HCT116 (cell line): ENCODE measurements around the gene PCGF2. TPM values are rescaled to one million over a fixed set of nuclear protein-coding genes. Genes with fewer than 3 reads are reported as not detected.

Source experiments
- ATAC-seq: fragments of 200-7000 bp; cut with Tn5 transposase; 2 replicates; pipeline ENCODE4 v1.9.1; 2020; ENCODE audit warnings: mild to moderate bottlenecking, moderate library complexity
- BruUV-seq: library from RNA; stranded (reverse); fragments of 400-500 nt; replicated peaks from 2 replicates; lab custom pipeline; 2021; lab: Mats Ljungman, UMichigan
- CTCF ChIA-PET: fragments of 300-600 bp; sonication (Branson Sonifier 250); formaldehyde crosslinking; loops from one replicate; lab custom pipeline; 2021; ENCODE audit warnings: antibody characterized with exemption; lab: Charles Lee
- POLR2A ChIA-PET: fragments of 300-600, 350-600 bp; sonication (Branson Sonifier 250); formaldehyde crosslinking; loops from one replicate; lab custom pipeline; 2021; ENCODE audit warnings: antibody characterized with exemption; lab: Charles Lee
- RAD21 ChIA-PET, 2 experiments: fragments of 300-600 bp; sonication (Branson Sonifier 250); formaldehyde crosslinking; loops; one replicate each; lab custom pipeline; 2023; ENCODE audit warnings: low total read pairs in 2 of 2; ENCODE audit not compliant: uncharacterized antibody in 2 of 2, unreplicated experiment in 2 of 2, low non-redundant PET in 1 of 2; lab: Charles Lee
- DNase-seq: peaks from one replicate; pipeline ENCODE4 v3.0.0-alpha.2; 2010; ENCODE audit warnings: low read depth, low spot score
- H2AFZ ChIP-seq: fragments of 200-600 bp; shearing (Covaris generic), sonication (generic); 2 replicates; pipeline ENCODE4 v1.6.1; 2017; ENCODE audit warnings: low read depth, mixed run types, mixed read lengths, antibody characterized with exemption, low read length; ENCODE audit not compliant: poor library complexity, severe bottlenecking
- H3K27ac ChIP-seq: 2 replicates; pipeline ENCODE4 v1.5.1; 2012; ENCODE audit warnings: low read depth, low read length
- H3K27me3 ChIP-seq: fragments of 200-600 bp; sonication (generic); 2 replicates; pipeline ENCODE4 v1.6.1; 2016; ENCODE audit warnings: mixed run types, low read length, mixed read lengths; ENCODE audit not compliant: insufficient read depth
- H3K36me3 ChIP-seq, 2 experiments: fragments of 200-500 bp in 1 of 2; fragments of 200-600 bp in 1 of 2; sonication (Bioruptor generic) in 1 of 2; sonication (generic) in 1 of 2; 2 replicates each; pipeline versions ENCODE4 v1.5.1 to v1.6.1; 2014 to 2016; ENCODE audit warnings: low read length in 2 of 2, inconsistent platforms in 1 of 2, mixed read lengths in 1 of 2, mixed run types in 1 of 2; ENCODE audit not compliant: insufficient read depth in 2 of 2, control insufficient read depth in 1 of 2
- H3K4me1 ChIP-seq, 2 experiments: fragments of 200-600 bp in 1 of 2; sonication (generic) in 1 of 2; 2 replicates each; pipeline versions ENCODE4 v1.5.1 to v1.6.1; 2012 to 2017; ENCODE audit warnings: low read length in 2 of 2, inconsistent platforms in 1 of 2, mild to moderate bottlenecking in 1 of 2, mixed read lengths in 1 of 2, mixed run types in 1 of 2, moderate library complexity in 1 of 2; ENCODE audit not compliant: insufficient read depth in 2 of 2, control insufficient read depth in 1 of 2
- H3K4me2 ChIP-seq: fragments of 200-600 bp; sonication (generic); 2 replicates; pipeline ENCODE4 v1.6.1; 2017; ENCODE audit warnings: mixed run types, low read length, mixed read lengths
- H3K4me3 ChIP-seq, 2 experiments: fragments of 200-600 bp in 1 of 2; sonication (generic) in 1 of 2; replicated peaks in 1 of 2; 2 replicates each; pipeline ENCODE4 v1.5.1; 2011 to 2016; ENCODE audit warnings: low read length in 2 of 2, control low read depth in 1 of 2, low read depth in 1 of 2, mild to moderate bottlenecking in 1 of 2, mixed read lengths in 1 of 2, mixed run types in 1 of 2
- H3K79me2 ChIP-seq: fragments of 200-600 bp; sonication (generic); 2 replicates; pipeline ENCODE4 v1.6.1; 2017; ENCODE audit warnings: mild to moderate bottlenecking, mixed run types, low read length, moderate library complexity, mixed read lengths; ENCODE audit not compliant: insufficient read depth
- H3K9ac ChIP-seq: fragments of 200-600 bp; sonication (generic); 2 replicates; pipeline ENCODE4 v1.6.1; 2016; ENCODE audit warnings: low read length, mixed read lengths
- H3K9me2 ChIP-seq: fragments of 200-600 bp; sonication (generic), shearing (Covaris generic); 2 replicates; pipeline ENCODE4 v1.6.1; 2017; ENCODE audit warnings: mixed run types, mild to moderate bottlenecking, moderate library complexity; ENCODE audit not compliant: insufficient read depth
- H3K9me3 ChIP-seq, 2 experiments: fragments of 200-500 bp in 1 of 2; fragments of 200-600 bp in 1 of 2; sonication (Bioruptor generic) in 1 of 2; sonication (generic) in 1 of 2; 2 replicates each; pipeline ENCODE4 v1.6.1; 2014 to 2017; ENCODE audit warnings: low read length in 2 of 2, mixed read lengths in 2 of 2, inconsistent platforms in 1 of 2, low read depth in 1 of 2, mild to moderate bottlenecking in 1 of 2, mixed run types in 1 of 2, moderate library complexity in 1 of 2; ENCODE audit not compliant: control insufficient read depth in 1 of 2, insufficient read depth in 1 of 2
- H4K20me1 ChIP-seq: fragments of 200-600 bp; sonication (generic), shearing (Covaris generic); 2 replicates; pipeline ENCODE4 v1.6.1; 2017; ENCODE audit warnings: mixed run types, mild to moderate bottlenecking, moderate library complexity; ENCODE audit not compliant: insufficient read depth
- CBX3 ChIP-seq: IDR thresholded peaks from 2 replicates; pipeline ENCODE4 v1.6.1; 2012; ENCODE audit warnings: low read depth
- CEBPB ChIP-seq: IDR thresholded peaks from 2 replicates; pipeline ENCODE4 v1.6.1; 2012; ENCODE audit warnings: low read depth
- EZH2phosphoT487 ChIP-seq: fragments of 200-600 bp; IDR thresholded peaks from 2 replicates; pipeline ENCODE4 v1.6.1; 2018; ENCODE audit warnings: antibody characterized with exemption, borderline replicate concordance
- POLR2AphosphoS5 ChIP-seq: IDR thresholded peaks from 2 replicates; pipeline ENCODE4 v1.6.1; 2011; ENCODE audit warnings: mild to moderate bottlenecking, low read depth, low read length, moderate library complexity
- SIN3A ChIP-seq: IDR thresholded peaks from 2 replicates; pipeline ENCODE4 v1.6.1; 2012; ENCODE audit warnings: low read depth
- SP1 ChIP-seq: IDR thresholded peaks from 2 replicates; pipeline ENCODE4 v1.6.1; 2012; ENCODE audit warnings: low read depth
- SRF ChIP-seq: IDR thresholded peaks from 2 replicates; pipeline ENCODE4 v1.6.1; 2012; ENCODE audit warnings: low read depth
- TCF7L2 ChIP-seq: IDR thresholded peaks from 2 replicates; pipeline ENCODE4 v1.7.0; 2011; ENCODE audit warnings: borderline replicate concordance, inconsistent platforms; ENCODE audit not compliant: insufficient read depth, insufficient read length; ENCODE audit errors: extremely low read depth
- intact Hi-C: fragments of 100-400 bp; cut with micrococcal nuclease; formaldehyde crosslinking; loops from 2 replicates; pipeline ENCODE4 v1.10.0; 2022
- total RNA-seq: library from RNA; stranded (reverse); gene quantifications from one replicate; pipeline ENCODE4 v1.2.1, GENCODE V29; 2021; ENCODE audit not compliant: unreplicated experiment
- TF ChIP-seq, protein P1 (sequence below): IDR thresholded peaks from 2 replicates; pipeline ENCODE4 v1.6.1; 2012
- TF ChIP-seq, protein P2 (sequence below): IDR thresholded peaks from 2 replicates; pipeline ENCODE4 v1.6.1; 2011; ENCODE audit warnings: mild to moderate bottlenecking, low read length, moderate library complexity; ENCODE audit not compliant: insufficient replicate concordance; ENCODE audit errors: extremely low read depth
- TF ChIP-seq, protein P3 (sequence below), 3 experiments: fragments of 200-600 bp in 1 of 3; sonication (generic) in 1 of 3; IDR thresholded peaks in 2 of 3; conservative IDR thresholded peaks in 1 of 3; 2 replicates each; pipeline ENCODE4 v1.5.1; 2012 to 2017; ENCODE audit warnings: low read depth in 2 of 3, low read length in 2 of 3, antibody characterized with exemption in 1 of 3, borderline replicate concordance in 1 of 3, control low read depth in 1 of 3, mild to moderate bottlenecking in 1 of 3, mixed read lengths in 1 of 3, mixed run types in 1 of 3, moderate library complexity in 1 of 3; ENCODE audit not compliant: insufficient read depth in 1 of 3
- TF ChIP-seq, protein P4 (sequence below): IDR thresholded peaks from 2 replicates; pipeline ENCODE4 v1.6.1; 2012

PCGF2 gene
- total RNA-seq, 1 experiment from 2014 or later, result 64.6 TPM

DNA sequence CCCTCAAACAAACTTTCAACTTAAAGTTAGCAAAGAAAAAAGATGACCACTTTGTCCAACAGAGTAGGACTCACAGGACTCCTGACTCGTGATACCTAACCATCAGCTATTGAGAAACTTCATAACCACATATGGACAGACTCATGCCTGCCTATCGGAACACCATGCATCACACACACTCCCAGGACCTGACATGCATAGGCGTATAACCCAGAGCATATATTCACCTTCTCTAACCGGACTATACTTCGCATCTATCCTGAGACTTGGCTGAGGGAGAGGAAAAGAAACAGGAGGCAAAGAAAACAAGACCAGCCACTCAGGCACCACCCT, 49.0 kb upstream of the PCGF2 start:
- CTCF ChIA-PET, result no interaction called here
- Histone ChIP-seq H3K9ac (no peak overlapping the region), H3K4me3 (no peak overlapping the region), H3K4me2 (no peak overlapping the region; the same call in 1 of the 2 replicates), H3K9me3 (no peaks in the 10 kb centered on the region), H3K27ac (no peak overlapping the region), H3K4me1 (peaks cover 11 to 20% of the 10 kb centered on the region in 2 experiments), H3K9me2 (no peaks in the 10 kb centered on the region), H3K79me2 (peaks cover 57% of the 10 kb centered on the region), H3K27me3 (no peaks in the 10 kb centered on the region), H3K36me3 (peaks cover 4 to 17% of the 10 kb centered on the region in 2 experiments; a peak in 3 of 4 replicates), H4K20me1 (no peaks in the 10 kb centered on the region), H2AFZ (no peak overlapping the region)
- POLR2A ChIA-PET, result interaction anchor here (1.1 kb wide), 1 partner anchor 45 kb away, joined by 3 read pairs; the partner anchor contains the start of gene PSMB3
- intact Hi-C loops, result loop anchor here (5.0 kb wide), 1 partner anchor 45 kb away; the partner anchor contains the start of gene PSMB3
- TF ChIP-seq POLR2AphosphoS5, result no peak
- TF ChIP-seq SIN3A, result no peak
- TF ChIP-seq CBX3, result no peak
- no peak for TF ChIP-seq SRF
- TF ChIP-seq, protein P1, sequence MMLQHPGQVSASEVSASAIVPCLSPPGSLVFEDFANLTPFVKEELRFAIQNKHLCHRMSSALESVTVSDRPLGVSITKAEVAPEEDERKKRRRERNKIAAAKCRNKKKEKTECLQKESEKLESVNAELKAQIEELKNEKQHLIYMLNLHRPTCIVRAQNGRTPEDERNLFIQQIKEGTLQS, result no peak
- TF ChIP-seq, protein P2, sequence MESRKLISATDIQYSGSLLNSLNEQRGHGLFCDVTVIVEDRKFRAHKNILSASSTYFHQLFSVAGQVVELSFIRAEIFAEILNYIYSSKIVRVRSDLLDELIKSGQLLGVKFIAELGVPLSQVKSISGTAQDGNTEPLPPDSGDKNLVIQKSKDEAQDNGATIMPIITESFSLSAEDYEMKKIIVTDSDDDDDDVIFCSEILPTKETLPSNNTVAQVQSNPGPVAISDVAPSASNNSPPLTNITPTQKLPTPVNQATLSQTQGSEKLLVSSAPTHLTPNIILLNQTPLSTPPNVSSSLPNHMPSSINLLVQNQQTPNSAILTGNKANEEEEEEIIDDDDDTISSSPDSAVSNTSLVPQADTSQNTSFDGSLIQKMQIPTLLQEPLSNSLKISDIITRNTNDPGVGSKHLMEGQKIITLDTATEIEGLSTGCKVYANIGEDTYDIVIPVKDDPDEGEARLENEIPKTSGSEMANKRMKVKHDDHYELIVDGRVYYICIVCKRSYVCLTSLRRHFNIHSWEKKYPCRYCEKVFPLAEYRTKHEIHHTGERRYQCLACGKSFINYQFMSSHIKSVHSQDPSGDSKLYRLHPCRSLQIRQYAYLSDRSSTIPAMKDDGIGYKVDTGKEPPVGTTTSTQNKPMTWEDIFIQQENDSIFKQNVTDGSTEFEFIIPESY, result no peak
- TF ChIP-seq, protein P3, sequence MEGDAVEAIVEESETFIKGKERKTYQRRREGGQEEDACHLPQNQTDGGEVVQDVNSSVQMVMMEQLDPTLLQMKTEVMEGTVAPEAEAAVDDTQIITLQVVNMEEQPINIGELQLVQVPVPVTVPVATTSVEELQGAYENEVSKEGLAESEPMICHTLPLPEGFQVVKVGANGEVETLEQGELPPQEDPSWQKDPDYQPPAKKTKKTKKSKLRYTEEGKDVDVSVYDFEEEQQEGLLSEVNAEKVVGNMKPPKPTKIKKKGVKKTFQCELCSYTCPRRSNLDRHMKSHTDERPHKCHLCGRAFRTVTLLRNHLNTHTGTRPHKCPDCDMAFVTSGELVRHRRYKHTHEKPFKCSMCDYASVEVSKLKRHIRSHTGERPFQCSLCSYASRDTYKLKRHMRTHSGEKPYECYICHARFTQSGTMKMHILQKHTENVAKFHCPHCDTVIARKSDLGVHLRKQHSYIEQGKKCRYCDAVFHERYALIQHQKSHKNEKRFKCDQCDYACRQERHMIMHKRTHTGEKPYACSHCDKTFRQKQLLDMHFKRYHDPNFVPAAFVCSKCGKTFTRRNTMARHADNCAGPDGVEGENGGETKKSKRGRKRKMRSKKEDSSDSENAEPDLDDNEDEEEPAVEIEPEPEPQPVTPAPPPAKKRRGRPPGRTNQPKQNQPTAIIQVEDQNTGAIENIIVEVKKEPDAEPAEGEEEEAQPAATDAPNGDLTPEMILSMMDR (IDR thresholded peaks at IDR 0.05 in 2 of 3, conservative IDR thresholded peaks at IDR 0.05 in 1 of 3; ENCODE audit: borderline replicate concordance in 1 of 3, insufficient read depth in 1 of 3, low read depth in 2 of 3, low read length in 2 of 3), result no peak
- no peak for TF ChIP-seq SP1
- TF ChIP-seq TCF7L2, result no peak
- TF ChIP-seq EZH2phosphoT487, result no peak
- TF ChIP-seq, protein P4, sequence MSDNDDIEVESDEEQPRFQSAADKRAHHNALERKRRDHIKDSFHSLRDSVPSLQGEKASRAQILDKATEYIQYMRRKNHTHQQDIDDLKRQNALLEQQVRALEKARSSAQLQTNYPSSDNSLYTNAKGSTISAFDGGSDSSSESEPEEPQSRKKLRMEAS, result no peak
- no peak for TF ChIP-seq CEBPB
- BruUV-seq, result no TSS peak
- no peak for DNase-seq
- no peak for ATAC-seq
- RAD21 ChIA-PET, result no interaction called here
